HG03097 (cell line): ENCODE measurements around the gene ATP2A1.
A peak's percentile ranks its signal among the peaks of the same experiment; 100 is the strongest.
"Not testable (repeated sequence)": the region's sequence is repeated elsewhere in the genome, so short reads cannot be mapped to it uniquely, and the experiment has no call there.

Experiments
- ATAC-seq: cut with Tn5 transposase; IDR thresholded peaks from one replicate; pipeline ENCODE4 v1.9.1; 2021; ENCODE audit not compliant: unreplicated experiment, low FRiP score

Gene ATP2A1

GRCh38 chr16:28858421-28858820 is 19.9 kb upstream of the ATP2A1 start:
- ATAC-seq, result no peak

GRCh38 chr16:28859326-28859725 is 19.0 kb upstream of the ATP2A1 start:
- no peak for ATAC-seq

DNA sequence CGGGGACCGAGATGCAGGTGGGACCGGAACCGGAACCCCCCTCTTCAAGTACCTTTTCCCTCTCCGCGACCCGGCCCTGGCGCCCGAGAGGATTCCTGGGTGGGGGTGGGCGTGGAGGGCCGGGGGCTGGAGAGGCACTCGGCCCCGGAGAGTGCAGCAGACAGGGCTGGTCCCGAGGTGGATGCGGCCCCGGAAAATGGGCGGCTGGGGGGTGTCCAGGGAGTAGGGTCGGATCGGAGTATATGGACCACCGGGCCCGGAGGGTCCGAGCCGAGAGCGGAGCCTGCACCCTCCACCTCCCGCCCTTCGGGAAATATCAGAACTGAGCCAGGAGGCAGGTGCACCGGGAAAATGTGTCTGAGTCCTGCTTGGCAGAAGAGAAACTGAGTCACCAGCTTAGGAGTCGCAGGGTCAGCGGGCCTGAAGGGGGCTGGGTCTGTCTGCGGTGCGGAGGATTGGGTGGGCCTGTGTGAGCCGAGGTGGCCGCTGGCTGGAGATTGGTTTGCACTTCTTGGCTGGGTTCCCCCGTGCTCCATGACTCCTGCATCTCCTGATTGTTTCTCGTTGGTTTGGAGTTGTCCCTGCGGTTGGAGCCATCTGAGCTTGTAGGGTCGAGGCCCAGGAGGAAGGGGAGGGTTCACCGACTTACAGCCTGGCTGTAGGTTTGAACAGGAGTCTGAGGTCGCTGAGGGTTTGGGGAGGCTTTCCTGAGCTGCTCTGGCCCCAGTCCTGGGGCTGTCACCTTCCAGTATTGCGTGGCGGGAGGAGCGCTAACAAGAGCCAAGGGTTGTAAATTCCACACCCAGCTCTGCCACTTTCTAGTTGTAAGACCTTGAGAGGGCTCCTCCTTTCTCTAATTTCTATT is 14.1 kb upstream of the ATP2A1 start:
- ATAC-seq, result peak; percentile 10

- no peak for ATAC-seq
Observed at GRCh38 chr16:28865001-28865688, 13.1 kb upstream of the ATP2A1 start.

- ATAC-seq, result no peak
Observed at GRCh38 chr16:28865722-28866453, 12.4 kb upstream of the ATP2A1 start.

DNA sequence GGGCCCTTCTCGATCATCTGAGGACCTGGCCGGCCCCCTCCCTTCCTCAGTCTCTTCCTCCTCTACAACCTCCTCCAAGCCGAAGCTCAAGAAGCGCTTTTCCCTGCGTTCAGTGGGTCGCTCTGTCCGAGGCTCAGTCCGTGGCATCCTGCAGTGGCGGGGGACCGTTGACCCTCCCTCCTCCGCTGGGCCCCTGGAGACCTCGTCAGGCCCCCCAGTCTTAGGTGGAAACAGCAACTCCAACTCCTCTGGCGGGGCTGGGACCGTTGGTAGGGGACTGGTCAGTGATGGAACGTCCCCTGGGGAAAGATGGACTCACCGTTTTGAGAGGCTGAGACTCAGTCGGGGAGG is 11.9 kb upstream of the ATP2A1 start:
- ATAC-seq, result no peak

DNA sequence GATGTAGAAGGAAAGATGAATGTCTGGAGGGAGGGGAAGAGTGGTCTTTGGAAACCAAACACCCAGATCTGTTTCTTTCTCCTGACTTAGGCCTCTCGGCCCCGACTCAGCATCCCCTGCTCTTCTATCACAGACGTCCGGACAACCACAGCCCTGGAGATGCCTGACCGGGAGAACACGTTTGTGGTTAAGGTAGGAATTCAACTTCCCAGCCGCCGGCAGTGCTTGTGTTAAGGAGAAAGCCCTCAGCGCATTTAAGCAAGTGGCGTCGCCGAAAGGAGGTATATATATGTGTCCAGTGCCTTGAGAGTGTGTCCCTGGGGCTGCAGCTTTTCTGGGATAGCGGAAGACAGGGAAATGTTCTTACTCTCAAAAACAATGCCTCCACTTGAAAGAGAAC is 11.0 kb upstream of the ATP2A1 start:
- no peak for ATAC-seq

DNA sequence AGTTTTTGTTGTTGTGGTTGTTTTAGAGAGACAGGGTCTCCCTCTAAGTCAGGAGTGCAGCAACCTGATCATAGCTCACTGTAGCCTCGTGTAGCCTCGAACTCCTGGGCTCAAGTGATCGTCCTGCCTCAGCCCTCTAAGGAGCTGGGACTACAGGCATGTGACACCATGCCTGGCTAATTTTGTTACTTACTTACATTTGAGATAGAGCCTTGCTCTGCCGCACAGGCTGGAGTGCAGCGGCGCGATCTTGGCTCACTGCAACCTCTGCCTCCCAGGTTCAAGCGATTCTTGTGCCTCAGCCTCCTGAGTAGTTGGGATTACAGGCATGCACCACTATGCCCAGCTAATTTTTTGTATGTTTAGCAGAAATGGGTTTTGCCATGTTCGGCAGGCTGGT is 10.6 kb upstream of the ATP2A1 start:
- not testable (repeated sequence) for ATAC-seq

DNA sequence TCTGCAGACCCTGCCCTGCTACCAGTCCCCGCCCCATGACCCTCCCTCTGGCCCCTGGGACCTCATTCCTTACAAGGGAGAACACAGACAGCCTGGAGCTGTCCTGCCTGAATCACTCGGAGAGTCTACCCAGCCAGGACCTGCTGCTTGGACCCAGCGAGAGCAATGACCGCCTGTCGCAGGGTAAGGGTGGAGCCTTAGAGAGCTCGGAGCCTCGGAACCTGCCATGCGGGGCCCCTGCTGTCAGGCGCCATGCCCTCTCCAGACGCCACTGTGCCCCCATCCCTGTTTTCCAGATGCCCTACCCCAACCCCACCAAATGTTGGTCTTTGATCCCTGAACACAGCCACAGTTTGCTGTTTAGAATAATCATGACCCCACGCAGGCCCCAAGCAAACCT is 9.1 kb upstream of the ATP2A1 start:
- ATAC-seq, result no peak

GRCh38 chr16:28872952-28873351 is 5.3 kb upstream of the ATP2A1 start:
- no peak for ATAC-seq

DNA sequence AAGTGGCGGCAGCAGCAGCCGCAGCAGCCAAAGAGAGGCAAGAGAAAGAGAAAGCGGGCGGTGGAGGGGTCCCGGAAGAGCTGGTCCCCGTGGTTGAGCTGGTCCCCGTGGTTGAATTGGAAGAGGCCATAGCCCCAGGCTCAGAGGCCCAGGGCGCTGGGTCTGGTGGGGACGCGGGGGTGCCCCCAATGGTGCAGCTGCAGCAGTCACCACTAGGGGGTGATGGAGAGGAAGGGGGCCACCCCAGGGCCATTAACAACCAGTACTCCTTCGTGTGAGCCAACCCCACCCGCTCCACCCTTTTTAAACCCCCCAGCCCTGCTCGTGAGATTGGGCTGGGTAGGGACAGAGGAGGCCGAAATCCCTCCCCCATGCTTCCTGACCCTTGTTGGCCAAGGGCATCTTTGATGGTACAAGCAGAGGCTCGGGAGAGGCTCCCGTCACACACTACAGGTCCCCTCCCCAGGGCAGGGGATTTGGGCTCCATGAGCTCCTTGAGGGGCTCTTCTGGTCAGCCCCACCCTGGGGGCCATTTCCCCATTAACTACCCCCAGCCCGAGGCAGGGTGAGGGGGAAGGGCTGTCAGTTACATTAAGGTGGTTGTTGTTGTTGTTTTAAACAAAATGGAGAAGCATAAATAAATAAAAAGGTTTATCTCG is 4.6 kb upstream of the ATP2A1 start:
- no peak for ATAC-seq

GRCh38 chr16:28874406-28874805 is 3.9 kb upstream of the ATP2A1 start:
- no peak for ATAC-seq

GRCh38 chr16:28875134-28876018 is 2.9 kb upstream of the ATP2A1 start:
- ATAC-seq, result no peak

DNA sequence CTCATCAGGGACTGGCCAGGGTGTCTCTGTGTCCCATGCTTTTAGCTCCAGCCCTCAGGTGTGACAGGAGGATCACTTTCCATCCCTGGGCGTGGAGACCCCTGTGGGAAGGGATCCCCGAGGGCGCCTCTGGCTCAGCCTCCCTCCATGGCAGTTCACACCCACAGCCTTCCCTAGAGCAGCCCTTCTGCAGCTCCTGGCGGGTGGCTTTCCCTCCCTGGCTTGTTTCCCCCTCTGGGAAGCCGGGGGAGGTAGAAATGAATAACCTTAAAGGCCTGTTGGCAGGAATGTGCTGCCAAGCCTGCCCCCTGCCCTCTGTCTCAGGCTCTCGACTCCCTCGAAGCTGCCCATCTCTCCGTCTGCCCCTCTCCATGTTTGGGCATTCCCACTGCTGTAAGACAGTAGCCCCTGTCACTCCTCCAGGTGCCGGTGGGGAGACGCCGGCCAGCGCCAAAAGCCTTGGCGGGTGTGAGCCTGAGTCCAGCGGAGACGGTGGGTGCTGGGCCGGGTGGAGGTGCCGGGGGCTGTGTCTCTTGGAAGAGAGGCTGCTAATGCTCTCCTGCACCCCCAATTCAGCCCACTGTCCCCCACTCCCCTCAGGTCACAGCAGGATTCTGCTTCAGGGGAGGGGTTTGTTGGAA is 2.1 kb upstream of the ATP2A1 start:
- no peak for ATAC-seq

- ATAC-seq, result no peak
Observed at GRCh38 chr16:28876973-28877654, 1.2 kb upstream of the ATP2A1 start.

GRCh38 chr16:28877655-28878000 is 660 bp upstream of the ATP2A1 start:
- no peak for ATAC-seq

GRCh38 chr16:28879261-28879840 is 1.1 kb downstream of the ATP2A1 start:
- no peak for ATAC-seq

DNA sequence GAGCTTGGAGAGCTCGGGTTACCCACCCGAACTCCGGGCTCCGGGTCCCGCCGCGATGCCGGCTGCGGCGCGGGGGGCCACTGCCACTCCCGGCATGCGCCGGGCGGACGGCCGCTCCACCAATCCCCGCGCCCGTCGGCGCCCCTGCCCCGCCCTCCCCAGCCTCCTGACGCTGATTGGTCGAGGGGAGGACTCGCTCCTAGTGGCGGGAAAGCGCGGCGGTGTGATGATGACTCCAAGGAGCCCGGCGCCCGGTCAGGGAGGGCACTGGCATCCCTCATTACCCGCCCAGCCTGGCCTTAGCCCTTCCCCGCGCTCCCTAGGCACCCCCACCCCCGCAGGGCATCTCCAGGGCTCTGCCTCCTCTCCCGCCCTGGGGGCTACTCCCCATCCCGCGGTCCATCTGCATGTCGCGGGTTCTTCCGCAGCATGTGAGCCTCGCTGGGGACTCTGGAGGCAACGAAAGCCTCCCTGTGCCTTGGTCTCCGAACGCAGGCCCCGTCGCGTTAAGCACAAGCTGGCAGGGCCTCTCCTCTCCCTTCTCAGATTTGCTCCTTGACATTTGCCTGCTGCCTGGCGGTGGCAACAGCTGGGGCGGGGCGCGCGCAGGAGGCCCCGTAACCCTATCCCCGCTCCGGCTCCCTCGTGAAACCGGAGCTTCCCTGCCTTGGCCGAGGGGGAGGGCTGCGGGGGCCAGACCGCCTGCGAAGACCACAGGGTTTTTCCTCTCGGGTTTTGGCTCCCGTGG is 1.7 kb downstream of the ATP2A1 start:
- ATAC-seq, result peak; percentile 62
